IMR-90 (cell line): Measurements from ENCODE around the gene SBF1. TPM values are rescaled to one million over a fixed set of nuclear protein-coding genes. Genes with fewer than 3 reads are reported as not detected.

Experiments
- ATAC-seq: fragments of 200-7000 bp; cut with Tn5 transposase; 2 replicates; pipeline ENCODE4 v1.9.1; 2020; ENCODE audit warnings: low read depth, mild to moderate bottlenecking, moderate library complexity
- BruUV-seq: library from RNA; stranded (reverse); fragments of 400-500 nt; replicated peaks from 2 replicates; lab custom pipeline; 2021; lab: Mats Ljungman, UMichigan
- CTCF ChIA-PET: fragments of 300-600 bp; formaldehyde crosslinking; extraction: SDS; loops from one replicate; lab custom pipeline; 2021; ENCODE audit warnings: antibody characterized with exemption; lab: Yijun Ruan, JAX
- POLR2A ChIA-PET: fragments of 300-600 bp; sonication (Branson Sonifier 250); formaldehyde crosslinking; loops from one replicate; lab custom pipeline; 2022; ENCODE audit warnings: antibody characterized with exemption; ENCODE audit not compliant: unreplicated experiment; lab: Charles Lee
- DNase-seq: peaks from one replicate; pipeline ENCODE4 v3.0.0; 2013
- H2AFZ ChIP-seq: replicated peaks from 2 replicates; pipeline ENCODE3; 2013; ENCODE audit warnings: low read length, mild to moderate bottlenecking; ENCODE audit not compliant: poor library complexity
- H2AK5ac ChIP-seq: 2 replicates; pipeline ENCODE4 v1.6.1; 2013; ENCODE audit warnings: low read depth, low read length, inconsistent platforms
- H2AK9ac ChIP-seq: replicated peaks from 2 replicates; pipeline ENCODE3; 2013; ENCODE audit warnings: mild to moderate bottlenecking, low read depth, low read length, moderate library complexity; ENCODE audit not compliant: poor library complexity
- H2BK120ac ChIP-seq: 2 replicates; pipeline ENCODE4 v1.6.1; 2013; ENCODE audit warnings: low read depth, low read length, inconsistent platforms
- H2BK15ac ChIP-seq: 3 replicates; pipeline ENCODE4 v1.6.1; 2013; ENCODE audit warnings: low read depth, low read length, inconsistent platforms
- H2BK20ac ChIP-seq: 2 replicates; pipeline ENCODE4 v1.6.1; 2013; ENCODE audit warnings: low read depth, mild to moderate bottlenecking, inconsistent platforms, low read length, moderate library complexity
- H2BK5ac ChIP-seq: 2 replicates; pipeline ENCODE4 v1.6.1; 2013; ENCODE audit warnings: mild to moderate bottlenecking, low read depth, low read length, inconsistent platforms; ENCODE audit not compliant: poor library complexity, severe bottlenecking
- H3K14ac ChIP-seq: replicated peaks from 2 replicates; pipeline ENCODE4 v1.6.1; 2013; ENCODE audit warnings: low read depth, low read length, inconsistent platforms
- H3K18ac ChIP-seq: 2 replicates; pipeline ENCODE4 v1.6.1; 2013; ENCODE audit warnings: low read depth, low read length, control low read depth
- H3K23ac ChIP-seq: 2 replicates; pipeline ENCODE4 v1.6.1; 2013; ENCODE audit warnings: low read depth, low read length, inconsistent platforms
- H3K27ac ChIP-seq: 2 replicates; pipeline ENCODE4 v1.5.1; 2013; ENCODE audit warnings: mild to moderate bottlenecking, control low read depth, low read length; ENCODE audit not compliant: insufficient read depth
- H3K27me3 ChIP-seq: 2 replicates; pipeline ENCODE4 v1.6.1; 2013; ENCODE audit warnings: low read length; ENCODE audit not compliant: control insufficient read depth, insufficient read depth
- H3K36me3 ChIP-seq: 2 replicates; pipeline ENCODE4 v1.6.1; 2013; ENCODE audit warnings: low read length, mixed read lengths; ENCODE audit not compliant: control insufficient read depth, insufficient read depth
- H3K4ac ChIP-seq: 2 replicates; pipeline ENCODE4 v1.6.1; 2013; ENCODE audit warnings: low read depth, low read length, inconsistent platforms
- H3K4me1 ChIP-seq: 2 replicates; pipeline ENCODE4 v1.6.1; 2013; ENCODE audit warnings: low read length, mixed read lengths; ENCODE audit not compliant: control insufficient read depth, insufficient read depth
- H3K4me2 ChIP-seq: 2 replicates; pipeline ENCODE4 v1.6.1; 2013; ENCODE audit warnings: low read depth, mild to moderate bottlenecking, control low read depth, low read length, moderate library complexity
- H3K4me3 ChIP-seq: 2 replicates; pipeline ENCODE4 v1.5.1; 2013; ENCODE audit warnings: low read depth, mild to moderate bottlenecking, control low read depth, low read length, moderate library complexity; ENCODE audit not compliant: insufficient read depth
- H3K56ac ChIP-seq: 2 replicates; pipeline ENCODE4 v1.6.1; 2013; ENCODE audit warnings: low read length, inconsistent platforms; ENCODE audit not compliant: insufficient read depth; ENCODE audit errors: extremely low read depth
- H3K79me1 ChIP-seq, 2 experiments: 2 replicates each; pipeline ENCODE4 v1.6.1; 2013; ENCODE audit warnings: low read length in 2 of 2, inconsistent platforms in 1 of 2, low read depth in 1 of 2
- H3K9ac ChIP-seq: 2 replicates; pipeline ENCODE4 v1.6.1; 2013; ENCODE audit warnings: low read depth, low read length, control low read depth
- H3K9me1 ChIP-seq: 2 replicates; pipeline ENCODE4 v1.6.1; 2013; ENCODE audit warnings: low read length, inconsistent platforms; ENCODE audit not compliant: insufficient read depth
- H3K9me3 ChIP-seq: 2 replicates; pipeline ENCODE4 v1.6.1; 2013; ENCODE audit warnings: low read length; ENCODE audit not compliant: control insufficient read depth, insufficient read depth
- H4K20me1 ChIP-seq: 2 replicates; pipeline ENCODE4 v1.6.1; 2013; ENCODE audit warnings: low read length, inconsistent platforms; ENCODE audit not compliant: insufficient read depth
- H4K5ac ChIP-seq: 2 replicates; pipeline ENCODE4 v1.6.1; 2013; ENCODE audit warnings: mild to moderate bottlenecking, low read depth, low read length, control low read depth
- H4K8ac ChIP-seq, 2 experiments: 2 replicates each; pipeline ENCODE4 v1.6.1; 2013; ENCODE audit warnings: low read depth in 2 of 2, low read length in 2 of 2, control low read depth in 1 of 2, inconsistent platforms in 1 of 2
- H4K91ac ChIP-seq: 2 replicates; pipeline ENCODE4 v1.6.1; 2013; ENCODE audit warnings: low read depth, low read length, inconsistent platforms; ENCODE audit not compliant: insufficient read depth
- CEBPB ChIP-seq: IDR thresholded peaks from 2 replicates; pipeline ENCODE4 v1.6.1; 2012; ENCODE audit warnings: low read depth, low read length, improper control_type of control experiment
- WGBS, 2 experiments: methylation state at CpG; one replicate each; pipeline versions ENCODE4 v1.1.5 to v1.1.7; 2013; ENCODE audit warnings: missing lambda C conversion rate in 2 of 2; ENCODE audit not compliant: insufficient read length in 1 of 2; ENCODE audit errors: extremely low coverage in 2 of 2; 5-methylcytosine and 5-hydroxymethylcytosine counted together
- dilution Hi-C: fragments of 300-500 bp; cut with HindIII; formaldehyde crosslinking; loops from one replicate; pipeline ENCODE4 v1.14.3; 2018; ENCODE audit warnings: low sequenced_read_pairs; ENCODE audit not compliant: unreplicated experiment
- in situ Hi-C: fragments of 300-500 bp; cut with MboI; formaldehyde crosslinking; loops from 3 replicates; pipeline ENCODE4 v1.14.3; 2019; ENCODE audit warnings: low sequenced_read_pairs, inconsistent platforms, mixed read lengths
- intact Hi-C: fragments of 100-400 bp; cut with micrococcal nuclease; formaldehyde crosslinking; loops from 2 replicates; pipeline ENCODE4 v1.10.0; 2022
- polyA plus RNA-seq, 3 experiments: library from polyadenylated mRNA; depleted of rRNA; stranded (reverse); fragments of >200 nt; gene quantifications; 2 replicates each; pipeline ENCODE4 v1.2.3, GENCODE V29; 2012; ENCODE audit warnings: low replicate concordance in 1 of 3
- total RNA-seq: library from RNA; depleted of rRNA; stranded (reverse); fragments of >200 nt; gene quantifications from 2 replicates; pipeline ENCODE4 v1.2.3, GENCODE V29; 2012
- TF ChIP-seq, protein P1 (sequence below): conservative IDR thresholded peaks from 2 replicates; pipeline ENCODE4 v1.5.1; 2012; ENCODE audit warnings: mild to moderate bottlenecking, low read depth, low read length, improper control_type of control experiment

The SBF1 gene
- total and polyA plus RNA-seq, 2 of the 4 experiments (the other 2 are of a cell fraction), result 21.5 to 33.2 TPM

DNA sequence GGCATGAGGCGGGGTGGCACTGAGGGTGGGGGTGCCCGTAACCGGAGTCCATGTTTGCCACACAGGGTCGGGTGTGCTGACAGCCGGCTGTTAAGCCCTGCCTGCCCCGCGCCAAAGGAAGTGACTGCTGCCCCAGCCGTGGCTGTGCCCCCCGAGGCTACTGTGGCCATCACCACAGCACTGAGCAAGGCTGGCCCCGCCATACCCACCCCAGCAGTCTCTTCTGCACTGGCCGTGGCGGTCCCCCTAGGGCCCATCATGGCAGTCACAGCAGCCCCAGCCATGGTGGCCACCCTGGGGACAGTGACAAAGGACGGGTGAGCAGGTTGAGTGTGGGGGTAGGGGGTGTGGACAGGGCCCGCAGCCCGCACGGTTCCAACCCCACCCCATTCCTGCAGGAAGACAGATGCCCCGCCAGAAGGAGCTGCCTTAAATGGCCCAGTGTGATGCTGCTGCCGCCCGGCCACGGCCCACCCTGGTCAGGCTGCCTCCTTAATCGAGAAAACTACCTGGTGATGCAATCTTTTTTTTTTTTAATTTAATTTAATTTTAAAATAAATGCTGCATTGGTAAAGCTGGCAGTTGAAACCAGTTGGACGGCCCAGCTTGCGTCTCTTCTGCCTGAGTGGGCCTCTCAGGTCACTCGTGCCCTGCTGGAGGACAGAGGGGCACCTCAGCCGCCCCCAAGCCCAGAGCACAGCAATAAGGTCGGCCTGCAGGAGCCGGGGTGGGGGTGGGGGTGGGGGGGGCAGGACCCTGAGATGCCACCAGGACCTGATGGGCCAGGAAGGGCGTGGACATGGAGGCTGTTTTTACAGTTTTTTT, 30.8 kb downstream of the SBF1 start:
- Histone ChIP-seq H2BK15ac (no peak overlapping the region), H2AFZ (no peak overlapping the region)
- POLR2A ChIA-PET, result no interaction called here

More for the DNA sequence above, 30.8 kb downstream of the SBF1 start:
- H2AK9ac ChIP-seq, result peak overlapping the region; percentile 70
- no peak overlapping the region for H4K5ac ChIP-seq
- no peaks in the 10 kb centered on the region for H3K9me3 ChIP-seq
- H3K27ac ChIP-seq, result no peak overlapping the region
- CTCF ChIA-PET, result no interaction called here
- BruUV-seq, result no TSS peak
- no peak overlapping the region for H2AK5ac ChIP-seq
- H3K4me2 ChIP-seq, result no peak overlapping the region
- in situ Hi-C loops (no loop called here), intact Hi-C loops (no loop called here), dilution Hi-C loops (no loop called here)
- TF ChIP-seq, protein P1, sequence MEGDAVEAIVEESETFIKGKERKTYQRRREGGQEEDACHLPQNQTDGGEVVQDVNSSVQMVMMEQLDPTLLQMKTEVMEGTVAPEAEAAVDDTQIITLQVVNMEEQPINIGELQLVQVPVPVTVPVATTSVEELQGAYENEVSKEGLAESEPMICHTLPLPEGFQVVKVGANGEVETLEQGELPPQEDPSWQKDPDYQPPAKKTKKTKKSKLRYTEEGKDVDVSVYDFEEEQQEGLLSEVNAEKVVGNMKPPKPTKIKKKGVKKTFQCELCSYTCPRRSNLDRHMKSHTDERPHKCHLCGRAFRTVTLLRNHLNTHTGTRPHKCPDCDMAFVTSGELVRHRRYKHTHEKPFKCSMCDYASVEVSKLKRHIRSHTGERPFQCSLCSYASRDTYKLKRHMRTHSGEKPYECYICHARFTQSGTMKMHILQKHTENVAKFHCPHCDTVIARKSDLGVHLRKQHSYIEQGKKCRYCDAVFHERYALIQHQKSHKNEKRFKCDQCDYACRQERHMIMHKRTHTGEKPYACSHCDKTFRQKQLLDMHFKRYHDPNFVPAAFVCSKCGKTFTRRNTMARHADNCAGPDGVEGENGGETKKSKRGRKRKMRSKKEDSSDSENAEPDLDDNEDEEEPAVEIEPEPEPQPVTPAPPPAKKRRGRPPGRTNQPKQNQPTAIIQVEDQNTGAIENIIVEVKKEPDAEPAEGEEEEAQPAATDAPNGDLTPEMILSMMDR, result no peak
- peak; percentile 34; the same call in 1 of the 2 replicates for TF ChIP-seq CEBPB
- no peak overlapping the region for H3K9ac ChIP-seq
- H4K20me1 ChIP-seq, result peaks cover 28% of the 10 kb centered on the region
- H4K8ac ChIP-seq, result no peak overlapping the region
- H2BK120ac ChIP-seq, result no peak overlapping the region
- H3K56ac ChIP-seq, result no peak overlapping the region
- no peaks in the 10 kb centered on the region for H3K27me3 ChIP-seq
- ATAC-seq (no peak; the same call in 1 of the 2 replicates), DNase-seq (no peak)
- no peaks in the 10 kb centered on the region for H3K9me1 ChIP-seq
- H2BK5ac ChIP-seq, result no peak overlapping the region
- H3K14ac ChIP-seq, result no peak overlapping the region
- peaks cover 0 to 9% of the 10 kb centered on the region in 2 experiments; a peak in 1 of 4 replicates for H3K79me1 ChIP-seq
- no peaks in the 10 kb centered on the region for H3K4me1 ChIP-seq
- H3K18ac ChIP-seq, result no peak overlapping the region
- H3K23ac ChIP-seq, result no peak overlapping the region
- H3K4me3 ChIP-seq, result no peak overlapping the region
- H2BK20ac ChIP-seq, result no peak overlapping the region
- WGBS, 2 experiments, result 88% methylated on average over 3 of the region's 28 CpGs; no CpG with 5 or more reads in 1 of the 2 experiments
- H4K91ac ChIP-seq, result no peak overlapping the region
- H3K36me3 ChIP-seq, result peaks cover 65% of the 10 kb centered on the region
- no peak overlapping the region for H3K4ac ChIP-seq
